Fibroblast of lung (primary cell): Measurements from ENCODE around the gene DHRS2.

Experiments
- CTCF ChIP-seq, 2 donors: IDR thresholded peaks in 1 of 2; conservative IDR thresholded peaks in 1 of 2; 1 replicate in 1 of 2; 2 replicates in 1 of 2; pipeline ENCODE4 v1.5.1; 2011 to 2012; ENCODE audit warnings: low read length in 2 of 2, control low read depth in 1 of 2, inconsistent platforms in 1 of 2, low read depth in 1 of 2, mild to moderate bottlenecking in 1 of 2
- EZH2 ChIP-seq: IDR thresholded peaks from 2 replicates; pipeline ENCODE4 v1.5.1; 2012; ENCODE audit warnings: low read length, control low read depth, mild to moderate bottlenecking; ENCODE audit errors: missing control alignments

DNA sequence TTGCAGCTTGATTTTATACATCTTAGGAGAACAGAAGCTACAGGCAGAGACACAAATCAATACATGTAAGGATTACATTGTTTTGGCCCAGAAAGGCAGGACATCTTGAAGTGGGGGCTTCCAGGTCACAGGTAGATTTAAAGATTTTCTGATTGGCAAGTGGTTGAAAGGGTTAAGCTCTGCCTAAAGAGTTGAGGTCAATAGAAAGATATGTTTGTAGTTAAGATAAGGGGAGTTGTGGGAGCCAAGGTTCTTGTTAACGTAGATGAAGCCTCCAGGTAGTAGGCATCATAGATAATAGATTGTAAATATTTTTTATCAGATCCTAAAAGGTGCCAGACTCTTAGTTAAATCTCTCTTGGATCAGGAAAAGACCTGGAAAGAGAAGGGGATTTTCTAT lies 5.5 kb upstream of the DHRS2 start:
- TF ChIP-seq CTCF (conservative IDR thresholded peaks at IDR 0.05 in 1 of 2, IDR thresholded peaks at IDR 0.05 in 1 of 2; ENCODE audit: low read depth in 1 of 2, low read length in 2 of 2), result no peak
- TF ChIP-seq EZH2, result no peak
